NCI-H524 treated with DMSO at 0.1 percent for 48 hours (cell line): ENCODE data around the gene DAP3.
A peak's percentile ranks its signal among the peaks of the same experiment; 100 is the strongest.
"Not testable (repeated sequence)": the region's sequence is repeated elsewhere in the genome, so short reads cannot be mapped to it uniquely, and the experiment has no call there.

Source experiments
- DNase-seq: peaks from one replicate; lab custom pipeline; 2025; lab: John Stamatoyannopoulos, UW

DAP3 gene

GRCh38 chr1:155681776-155682175, 7.1 kb upstream of the DAP3 start:
- no peak for DNase-seq

DNA sequence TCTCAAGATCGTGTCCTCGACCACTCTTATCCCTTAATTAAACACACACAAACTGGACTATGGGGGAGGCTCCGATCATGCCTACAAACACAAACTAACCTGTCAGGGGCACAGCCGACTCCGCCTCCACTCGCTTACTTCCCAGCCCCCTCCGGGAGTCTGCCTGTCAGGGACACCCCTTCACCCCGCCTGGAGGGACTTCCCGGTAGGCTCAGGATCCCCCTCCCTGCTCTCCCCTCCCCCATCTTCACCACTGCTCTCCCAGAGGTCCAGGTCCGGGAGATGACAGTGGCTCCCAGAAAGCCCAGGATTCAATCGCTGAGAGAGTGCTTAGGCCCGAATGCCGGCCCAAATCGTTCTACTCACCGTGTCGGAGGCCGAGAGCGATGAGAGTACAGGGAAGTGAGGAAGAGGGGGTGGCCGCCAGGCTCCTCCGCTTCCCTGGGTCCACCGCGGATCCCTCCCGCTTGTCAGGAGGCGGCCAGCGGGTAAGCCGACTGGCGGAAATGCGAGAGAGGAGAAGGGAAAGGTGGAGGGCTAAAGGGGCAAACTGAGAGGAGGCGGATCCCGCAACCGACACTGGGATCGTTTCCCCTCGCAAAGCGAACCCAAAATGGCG, 1.1 kb upstream of the DAP3 start:
- not testable (repeated sequence) for DNase-seq

GRCh38 chr1:155688324-155689080, 389 bp upstream of the DAP3 start, which contains the start of gene YY1AP1:
Gene YY1AP1, minus strand, starts transcription at chr1:155688774. Its CDS starts 8,338 bp downstream, at chr1:155680436.
- DNase-seq = peak; percentile 5

GRCh38 chr1:155691992-155692528, 3.2 kb downstream of the DAP3 start:
- DNase-seq = peak; percentile 9

DNA sequence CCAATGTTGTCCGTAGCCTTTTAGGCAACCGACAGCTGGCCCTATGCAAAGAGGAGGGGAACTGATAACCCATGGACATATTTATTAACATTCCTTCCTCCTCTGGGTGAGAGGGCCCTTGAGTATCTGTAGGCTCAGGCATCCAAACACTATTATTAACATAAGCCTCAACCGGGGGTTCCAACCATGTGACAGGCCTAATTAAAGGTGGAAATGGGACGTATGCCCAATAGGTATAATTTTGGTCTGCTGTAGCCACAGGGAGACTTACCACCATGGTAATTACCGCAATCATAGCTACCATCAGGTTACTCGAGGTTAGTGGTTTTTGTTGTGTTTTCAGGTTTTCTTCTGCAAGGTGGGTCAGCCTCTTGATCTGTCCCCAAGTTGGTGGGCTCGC, 5.3 kb downstream of the DAP3 start:
- DNase-seq = no peak

GRCh38 chr1:155695072-155695471, 6.2 kb downstream of the DAP3 start:
- no peak for DNase-seq

- no peak for DNase-seq
Measured at GRCh38 chr1:155695608-155696007, 6.7 kb downstream of the DAP3 start.

GRCh38 chr1:155696524-155696923, 7.6 kb downstream of the DAP3 start:
- no peak for DNase-seq

DNA sequence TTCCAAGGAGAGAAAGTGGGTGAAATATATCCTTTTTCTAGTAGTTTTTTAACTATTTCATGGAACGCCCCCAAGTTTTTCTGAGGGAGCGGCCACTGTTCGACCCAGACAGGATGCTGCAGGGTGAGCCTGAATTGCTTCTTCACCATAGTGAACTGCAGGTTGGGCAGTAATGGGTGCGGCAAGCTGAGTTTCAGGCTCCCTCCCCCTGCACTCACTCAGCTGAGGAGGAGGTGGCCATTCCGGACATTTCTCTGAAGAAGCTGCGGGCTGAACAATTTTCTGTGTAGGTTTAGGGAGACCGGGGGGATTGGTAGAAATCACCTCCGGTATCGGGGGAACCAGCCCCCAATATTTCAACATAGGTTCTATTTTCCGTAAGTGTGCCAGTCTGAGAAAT, 8.2 kb downstream of the DAP3 start:
- DNase-seq = no peak

- DNase-seq = not testable (repeated sequence)
Measured at GRCh38 chr1:155697616-155698015, 8.7 kb downstream of the DAP3 start.

GRCh38 chr1:155698382-155699038, 9.6 kb downstream of the DAP3 start:
- DNase-seq = no peak

DNA sequence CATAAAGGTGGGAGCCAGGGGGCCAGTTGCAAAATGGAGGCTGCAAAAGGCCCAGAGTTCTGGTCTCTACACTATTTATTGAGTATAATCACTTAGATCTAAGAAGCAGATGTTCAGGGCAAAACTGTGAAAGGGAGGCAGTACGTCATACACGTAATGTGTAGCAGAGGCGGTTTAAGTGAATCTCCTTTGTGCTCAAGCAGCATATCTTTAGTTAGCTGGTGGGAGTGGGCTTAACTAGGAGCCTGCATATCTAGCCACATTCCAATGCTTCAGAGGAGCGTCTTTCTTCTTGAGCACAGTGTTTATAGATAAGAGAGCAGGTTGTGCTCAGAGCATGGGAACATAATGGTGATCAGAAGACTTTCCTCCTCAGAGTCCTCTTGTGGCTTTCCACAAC, 10.2 kb downstream of the DAP3 start:
- not testable (repeated sequence) for DNase-seq

- DNase-seq = not testable (repeated sequence)
Measured at GRCh38 chr1:155701675-155702074, 12.8 kb downstream of the DAP3 start.

DNA sequence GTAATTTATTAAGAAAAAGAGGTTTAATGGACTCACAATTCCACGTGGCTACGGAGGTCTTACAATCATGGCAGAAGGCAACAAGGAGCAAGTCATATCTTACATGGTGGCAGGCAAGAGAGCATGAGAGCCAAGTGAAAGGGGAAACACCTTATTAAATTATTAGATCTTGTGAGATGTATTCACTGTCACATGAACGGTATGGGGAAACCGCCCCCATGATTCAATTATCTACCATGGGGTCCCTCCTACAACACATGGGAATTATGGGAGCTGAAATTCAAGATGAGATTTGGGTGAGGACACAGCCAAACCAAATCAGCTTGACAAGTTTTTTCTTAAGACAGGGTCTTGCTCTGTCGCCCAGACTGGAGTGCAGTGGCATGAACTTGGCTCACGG, 14.3 kb downstream of the DAP3 start:
- DNase-seq = no peak

- not testable (repeated sequence) for DNase-seq
Measured at GRCh38 chr1:155704414-155704813, 15.5 kb downstream of the DAP3 start.

GRCh38 chr1:155706139-155706538, 17.2 kb downstream of the DAP3 start:
- no peak for DNase-seq

DNA sequence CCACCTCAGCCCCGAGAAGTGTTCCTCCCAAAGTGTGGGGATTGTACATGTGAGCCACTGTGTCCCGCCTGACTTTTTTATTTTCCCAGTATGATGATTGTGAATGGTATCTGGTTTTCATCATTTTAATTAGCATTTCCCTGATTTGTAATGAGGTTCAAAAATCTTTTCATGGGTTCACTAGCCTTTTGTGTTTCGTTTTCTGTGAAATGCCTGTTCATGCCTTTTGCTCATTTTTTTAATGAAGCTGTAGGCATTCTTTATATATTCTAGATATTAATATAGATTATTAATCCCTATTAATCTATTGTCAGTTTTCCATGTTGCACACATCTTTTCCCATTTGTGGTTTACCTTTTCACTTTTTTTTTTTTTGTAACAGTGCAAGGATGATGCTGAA, 20.5 kb downstream of the DAP3 start:
- no peak for DNase-seq

- DNase-seq = not testable (repeated sequence)
Measured at GRCh38 chr1:155711457-155711856, 22.6 kb downstream of the DAP3 start.

DNA sequence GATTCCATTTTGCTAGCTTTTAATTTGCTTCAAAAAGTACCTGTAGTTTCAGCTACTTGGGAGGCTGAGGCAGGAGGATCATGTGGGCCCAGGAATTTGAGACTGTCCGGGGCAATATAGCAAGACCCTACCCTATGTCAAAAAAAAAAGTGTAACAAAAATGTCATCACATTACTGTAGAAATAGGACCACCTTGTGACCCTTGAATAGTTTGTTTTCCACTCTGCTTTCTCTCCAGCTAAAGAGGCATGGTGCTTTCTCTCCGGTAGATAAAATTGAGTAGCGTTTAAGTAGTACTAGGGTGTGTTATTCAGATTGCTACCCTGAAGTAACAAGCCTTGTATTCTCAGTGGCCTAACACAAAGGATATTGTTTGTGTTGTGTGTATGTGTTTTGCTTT, 23.7 kb downstream of the DAP3 start:
- DNase-seq = not testable (repeated sequence)

- no peak for DNase-seq
Measured at GRCh38 chr1:155713075-155713474, 24.2 kb downstream of the DAP3 start.

GRCh38 chr1:155715056-155715455, 26.2 kb downstream of the DAP3 start:
- not testable (repeated sequence) for DNase-seq

DNA sequence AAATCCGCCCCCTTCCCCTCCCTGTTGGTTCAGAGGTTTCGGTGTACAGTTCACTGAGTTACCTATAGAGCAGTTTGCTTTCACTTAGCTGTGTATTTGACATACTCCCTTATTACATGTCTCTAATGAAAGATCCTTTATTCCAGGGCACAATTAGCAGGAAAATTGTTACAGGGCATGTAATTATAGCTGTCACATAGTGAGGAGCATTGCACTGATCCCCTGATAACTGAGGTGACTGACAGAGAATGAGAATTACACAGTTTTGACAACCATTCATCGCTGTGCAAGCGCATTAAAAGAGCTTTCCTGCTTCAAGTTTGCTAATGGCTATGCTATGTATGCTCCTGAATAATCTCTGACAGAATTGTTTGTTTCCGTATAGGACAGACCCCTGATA, 26.9 kb downstream of the DAP3 start:
- no peak for DNase-seq

- DNase-seq = no peak
Measured at GRCh38 chr1:155717041-155717440, 28.1 kb downstream of the DAP3 start.
